ENCODE results near the gene GRIK3.

Gene GRIK3

GRCh38 chr1:36831186-36831810 lies 203.0 kb downstream of the GRIK3 start:
- Histone ChIP-seq H3K4me3 (ENCODE audit: low read depth, low read length) (no peak overlapping the region), H3K36me3 (ENCODE audit: control insufficient read depth in 2 of 2, insufficient read depth in 1 of 2, low read length in 2 of 2) (no peaks in the 10 kb centered on the region), H3K4me1 (ENCODE audit: control insufficient read depth, insufficient read depth, low read length) (no peaks in the 10 kb centered on the region), H3K9me3 (ENCODE audit: control insufficient read depth, insufficient read depth, low read depth, low read length) (no peaks in the 10 kb centered on the region), H3K27ac (ENCODE audit: extremely low read depth, low read depth, low read length) (no peak overlapping the region)
- ChIA-PET CTCF (interaction anchor here (0.9 kb wide), 1 partner anchor 103 kb away, joined by 3 read pairs; no protein-coding TSS in a partner anchor), POLR2A (no interaction called here)
- TF ChIP-seq ZNF658 (tag by site-specific recombination; IDR thresholded peaks at IDR 0.05) (no peak), ZNF19 (tag by site-specific recombination; IDR thresholded peaks at IDR 0.05; ENCODE audit: low read depth) (no peak), ZNF175 (tag by site-specific recombination; IDR thresholded peaks at IDR 0.05) (no peak)

- H3K4me1 ChIP-seq (ENCODE audit: control insufficient read depth, insufficient read depth, low read length): no peaks in the 10 kb centered on the region
- TF ChIP-seq ZNF571 (tag by site-specific recombination; IDR thresholded peaks at IDR 0.05) (no peak), ZNF704 (tag by site-specific recombination; IDR thresholded peaks at IDR 0.05) (no peak), ZNF555 (tag by site-specific recombination; conservative IDR thresholded peaks at IDR 0.05) (no peak), ZNF18 (tag by site-specific recombination; IDR thresholded peaks at IDR 0.05) (no peak), ZBTB49 (tag by site-specific recombination; IDR thresholded peaks at IDR 0.05; ENCODE audit: low read depth) (no peak), MZF1 (tag by site-specific recombination; IDR thresholded peaks at IDR 0.05; ENCODE audit: borderline replicate concordance) (no peak), ZEB2 (tag by site-specific recombination; IDR thresholded peaks at IDR 0.05) (no peak), REST (tag by site-specific recombination; IDR thresholded peaks at IDR 0.05) (no peak)
- no peak overlapping the region for H3K27ac ChIP-seq (ENCODE audit: extremely low read depth, low read depth, low read length)
- H3K36me3 ChIP-seq (ENCODE audit: control insufficient read depth in 2 of 2, insufficient read depth in 1 of 2, low read length in 2 of 2): no peaks in the 10 kb centered on the region
- H3K9me3 ChIP-seq (ENCODE audit: control insufficient read depth, insufficient read depth, low read depth, low read length): no peaks in the 10 kb centered on the region
- ChIA-PET CTCF (interaction anchor here (1.0 kb wide), 1 partner anchor 34 kb away, joined by 5 read pairs; no protein-coding TSS in a partner anchor), POLR2A (no interaction called here)
- H3K4me3 ChIP-seq (ENCODE audit: low read depth, low read length): no peak overlapping the region
Observed at GRCh38 chr1:36829961-36830360, 204.4 kb downstream of the GRIK3 start.

- CTCF ChIA-PET: interaction anchor here (0.6 to 1.0 kb wide), 2 partner anchors 35 to 348 kb away, joined by 3 to 5 read pairs; no protein-coding TSS in a partner anchor
- Histone ChIP-seq H3K4me1 (ENCODE audit: control insufficient read depth, insufficient read depth, low read length) (no peaks in the 10 kb centered on the region), H3K36me3 (ENCODE audit: control insufficient read depth in 2 of 2, insufficient read depth in 1 of 2, low read length in 2 of 2) (no peaks in the 10 kb centered on the region)
Observed at GRCh38 chr1:36829066-36829465, 205.2 kb downstream of the GRIK3 start.

More at GRCh38 chr1:36829066-36829465, 205.2 kb downstream of the GRIK3 start:
- no peak for TF ChIP-seq GLI2 (tag by site-specific recombination; IDR thresholded peaks at IDR 0.05; ENCODE audit: borderline replicate concordance, low read depth)
- no peak for TF ChIP-seq ZNF433 (tag by site-specific recombination; IDR thresholded peaks at IDR 0.05; ENCODE audit: low read depth)
- TF ChIP-seq ZNF843 (tag by site-specific recombination; IDR thresholded peaks at IDR 0.05): no peak
- no peak for TF ChIP-seq REST (tag by site-specific recombination; IDR thresholded peaks at IDR 0.05)
- no peak for TF ChIP-seq ZNF555 (tag by site-specific recombination; conservative IDR thresholded peaks at IDR 0.05)
- no peak for TF ChIP-seq IKZF3 (tag by site-specific recombination; IDR thresholded peaks at IDR 0.05)
- H3K9me3 ChIP-seq (ENCODE audit: control insufficient read depth, insufficient read depth, low read depth, low read length): no peaks in the 10 kb centered on the region
- H3K27ac ChIP-seq (ENCODE audit: extremely low read depth, low read depth, low read length): no peak overlapping the region
- POLR2A ChIA-PET: no interaction called here
- no peak overlapping the region for H3K4me3 ChIP-seq (ENCODE audit: low read depth, low read length)
